B cell (primary cell): ENCODE measurements around the gene PTPRM. TPM values are rescaled to one million over a fixed set of nuclear protein-coding genes. Genes with fewer than 3 reads are reported as not detected.

Experiments used
- ATAC-seq: fragments of 200-7000 bp; cut with Tn5 transposase; one replicate; pipeline ENCODE4 v1.10.0; 2021; ENCODE audit warnings: low read depth, mild to moderate bottlenecking, moderate number of reproducible peaks, moderate library complexity
- CTCF ChIA-PET: fragments of 350-600 bp; sonication (Branson Sonifier 250); formaldehyde crosslinking; loops from one replicate; lab custom pipeline; 2021; ENCODE audit warnings: antibody characterized with exemption, inconsistent platforms; lab: Charles Lee
- POLR2A ChIA-PET: fragments of 350-600 bp; sonication (Branson Sonifier 250); formaldehyde crosslinking; loops from one replicate; lab custom pipeline; 2021; ENCODE audit warnings: antibody characterized with exemption; lab: Charles Lee
- DNase-seq: peaks from one replicate; pipeline ENCODE4 v3.0.0; 2013
- H2AFZ ChIP-seq: 2 replicates; pipeline ENCODE4 v1.6.1; 2012; ENCODE audit warnings: mild to moderate bottlenecking, low read depth, low read length; ENCODE audit not compliant: insufficient read depth, poor library complexity, severe bottlenecking
- H3K27ac ChIP-seq, 2 donors: 1 replicate in 1 of 2; 2 replicates in 1 of 2; pipeline ENCODE4 v1.5.1; 2012 to 2013; ENCODE audit warnings: low read length in 2 of 2, mild to moderate bottlenecking in 2 of 2, moderate library complexity in 1 of 2
- H3K27me3 ChIP-seq, 4 experiments: fragments of 200-600 bp in 1 of 4; sonication (generic) in 1 of 4; replicated peaks in 1 of 4; 1 replicate in 2 of 4; 2 replicates in 2 of 4; pipeline versions ENCODE4 v1.6.1 to v1.7.0; 2013 to 2016; ENCODE audit warnings: low read length in 3 of 4, mild to moderate bottlenecking in 2 of 4, mixed read lengths in 1 of 4, moderate library complexity in 1 of 4; ENCODE audit not compliant: insufficient read depth in 4 of 4, control insufficient read depth in 3 of 4; ENCODE audit errors: control extremely low read depth in 1 of 4
- H3K36me3 ChIP-seq, 2 experiments: replicated peaks in 1 of 2; 1 replicate in 1 of 2; 2 replicates in 1 of 2; pipeline versions ENCODE4 v1.6.1 to v1.7.1; 2013; ENCODE audit warnings: low read length in 1 of 2; ENCODE audit not compliant: insufficient read depth in 2 of 2, control insufficient read depth in 1 of 2; ENCODE audit errors: control extremely low read depth in 1 of 2, extremely low read depth in 1 of 2
- H3K4me1 ChIP-seq, 2 donors: fragments of 200-600 bp in 1 of 2; sonication (generic) in 1 of 2; 1 replicate in 1 of 2; 2 replicates in 1 of 2; pipeline versions ENCODE4 v1.5.1 to v1.6.1; 2013 to 2017; ENCODE audit warnings: low read length in 2 of 2; ENCODE audit not compliant: control insufficient read depth in 2 of 2, insufficient read depth in 2 of 2
- H3K4me2 ChIP-seq: replicated peaks from 2 replicates; pipeline ENCODE3; 2012; ENCODE audit warnings: mild to moderate bottlenecking, low read depth, low read length; ENCODE audit not compliant: poor library complexity, severe bottlenecking
- H3K4me3 ChIP-seq, 5 experiments: fragments of 200-600 bp in 1 of 5; sonication (generic) in 1 of 5; 1 replicate in 3 of 5; 2 replicates in 2 of 5; pipeline versions ENCODE4 v1.5.1 to v1.7.0; 2011 to 2016; ENCODE audit warnings: low read length in 4 of 5, mild to moderate bottlenecking in 4 of 5, low read depth in 2 of 5, control low read depth in 1 of 5, moderate library complexity in 1 of 5; ENCODE audit not compliant: insufficient read depth in 1 of 5; ENCODE audit errors: control extremely low read depth in 1 of 5, extremely low read depth in 1 of 5
- H3K79me2 ChIP-seq: fragments of 200-600 bp; sonication (generic); one replicate; pipeline ENCODE4 v1.6.0; 2016; ENCODE audit warnings: low read length; ENCODE audit not compliant: control insufficient read depth, insufficient read depth
- H3K9ac ChIP-seq: fragments of 200-600 bp; sonication (generic); 2 replicates; pipeline ENCODE4 v1.6.1; 2017; ENCODE audit warnings: mild to moderate bottlenecking, low read length, moderate library complexity
- H3K9me3 ChIP-seq, 3 donors: one replicate each; pipeline versions ENCODE4 v1.6.1 to v1.7.1; 2013; ENCODE audit warnings: low read length in 2 of 3; ENCODE audit not compliant: control insufficient read depth in 2 of 3, insufficient read depth in 1 of 3; ENCODE audit errors: control extremely low read depth in 1 of 3
- H4K20me1 ChIP-seq: 2 replicates; pipeline ENCODE4 v1.6.0; 2012; ENCODE audit warnings: mild to moderate bottlenecking, low read length; ENCODE audit not compliant: insufficient read depth, control insufficient read depth, poor library complexity, severe bottlenecking
- H3K27ac Mint-ChIP-seq: one replicate; pipeline ENCODE4 v1.8.0; 2021; ENCODE audit warnings: mixed read lengths
- H3K27me3 Mint-ChIP-seq: one replicate; pipeline ENCODE4 v1.8.0; 2021; ENCODE audit warnings: mixed read lengths
- H3K4me1 Mint-ChIP-seq: one replicate; pipeline ENCODE4 v1.8.0; 2021; ENCODE audit warnings: mixed read lengths
- H3K4me3 Mint-ChIP-seq: one replicate; pipeline ENCODE4 v1.8.0; 2021; ENCODE audit warnings: mixed read lengths
- H3K9me3 Mint-ChIP-seq: one replicate; pipeline ENCODE4 v1.8.0; 2022; ENCODE audit warnings: mixed read lengths; ENCODE audit not compliant: insufficient read depth
- EZH2 ChIP-seq: IDR thresholded peaks from 2 replicates; pipeline ENCODE4 v1.6.1; 2012; ENCODE audit warnings: borderline replicate concordance, low read depth, mild to moderate bottlenecking, moderate library complexity, low read length; ENCODE audit not compliant: insufficient read depth, poor library complexity, severe bottlenecking
- WGBS: methylation state at CpG from one replicate; pipeline ENCODE4 v1.1.5; 2013; ENCODE audit warnings: missing lambda C conversion rate; ENCODE audit not compliant: insufficient coverage; 5-methylcytosine and 5-hydroxymethylcytosine counted together
- intact Hi-C: fragments of 100-400 bp; cut with micrococcal nuclease; formaldehyde crosslinking; loops from one replicate; pipeline ENCODE4 v1.10.0; 2022
- polyA plus RNA-seq: library from polyadenylated mRNA; depleted of rRNA; stranded (reverse); fragments of >200 nt; gene quantifications from 2 replicates; pipeline ENCODE4 v1.2.3, GENCODE V29; 2012
- total RNA-seq, 2 donors: library from RNA; stranded (reverse); fragments of 120-200 nt in 1 of 2; gene quantifications; 1 replicate in 1 of 2; 2 replicates in 1 of 2; pipeline versions ENCODE4 v1.2.3 to v1.2.4, GENCODE V29; 2013 to 2022
- TF ChIP-seq, protein P1 (sequence below): fragments of 200-600 bp; IDR thresholded peaks from one replicate; pipeline ENCODE4 v1.8.0; 2022; ENCODE audit warnings: antibody characterized with exemption, mild to moderate bottlenecking

The PTPRM gene
- total and polyA plus RNA-seq, 2 donors (not counting 1 experiment from before 2014, with no cell fraction given), result 0.20 to 0.89 TPM

DNA sequence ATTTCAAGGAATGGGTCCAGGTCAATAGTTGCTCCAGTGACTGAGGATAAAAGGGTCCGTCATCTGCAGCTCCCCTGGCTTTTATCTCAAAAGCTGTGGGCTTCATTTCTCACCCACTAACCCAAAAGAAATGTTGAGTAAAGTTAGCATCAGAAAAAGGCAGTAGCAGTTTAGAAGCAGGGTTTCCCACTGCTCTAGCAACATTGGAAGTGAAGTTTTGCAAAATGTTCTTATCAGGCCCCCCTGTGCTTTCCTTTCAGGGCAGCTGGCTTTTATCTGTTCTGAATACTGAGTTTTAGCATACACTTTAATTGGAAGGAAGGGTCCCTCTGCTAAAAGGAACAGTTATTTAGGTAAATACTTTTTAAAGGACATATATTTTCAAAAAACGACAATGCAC lies 745.9 kb downstream of the PTPRM start:
- WGBS, result no CpG with 5 or more reads among the region's 2 CpGs

DNA sequence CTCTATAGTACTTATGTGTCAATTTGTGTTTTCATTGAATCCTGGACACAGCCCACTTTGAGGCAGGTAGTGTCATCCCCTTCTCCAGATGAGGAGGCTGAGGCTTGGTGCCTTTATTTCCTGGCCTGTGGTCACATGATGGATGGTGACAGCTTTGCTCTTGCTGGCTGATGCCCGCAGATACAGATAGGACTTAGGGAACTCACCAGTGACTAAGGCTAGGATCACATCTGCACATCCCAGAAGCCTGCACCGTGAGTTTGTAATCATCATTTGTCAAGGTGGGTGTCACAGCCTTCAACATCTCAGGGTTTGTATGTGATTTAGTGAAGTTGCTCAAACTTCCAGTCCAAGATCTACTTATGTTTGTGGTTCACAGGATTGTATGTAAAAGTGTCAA lies 747.0 kb downstream of the PTPRM start:
- CTCF ChIA-PET, result no interaction called here
- no peaks in the 10 kb centered on the region for H4K20me1 ChIP-seq
- H3K4me1 ChIP-seq, result no peaks in the 10 kb centered on the region
- no peak overlapping the region for H2AFZ ChIP-seq
- no peak overlapping the region for H3K9ac ChIP-seq
- no peak overlapping the region for H3K4me3 Mint-ChIP-seq
- no peak overlapping the region for H3K4me2 ChIP-seq
- H3K27me3 ChIP-seq, result no peaks in the 10 kb centered on the region
- no peak overlapping the region for H3K4me3 ChIP-seq
- 86% methylated on average over 2 of the region's 2 CpGs for WGBS
- ATAC-seq (no peak), DNase-seq (no peak)
- no peaks in the 10 kb centered on the region for H3K9me3 ChIP-seq
- H3K36me3 ChIP-seq, result no peaks in the 10 kb centered on the region
- no peaks in the 10 kb centered on the region for H3K4me1 Mint-ChIP-seq
- no peak for TF ChIP-seq EZH2
- TF ChIP-seq, protein P1, sequence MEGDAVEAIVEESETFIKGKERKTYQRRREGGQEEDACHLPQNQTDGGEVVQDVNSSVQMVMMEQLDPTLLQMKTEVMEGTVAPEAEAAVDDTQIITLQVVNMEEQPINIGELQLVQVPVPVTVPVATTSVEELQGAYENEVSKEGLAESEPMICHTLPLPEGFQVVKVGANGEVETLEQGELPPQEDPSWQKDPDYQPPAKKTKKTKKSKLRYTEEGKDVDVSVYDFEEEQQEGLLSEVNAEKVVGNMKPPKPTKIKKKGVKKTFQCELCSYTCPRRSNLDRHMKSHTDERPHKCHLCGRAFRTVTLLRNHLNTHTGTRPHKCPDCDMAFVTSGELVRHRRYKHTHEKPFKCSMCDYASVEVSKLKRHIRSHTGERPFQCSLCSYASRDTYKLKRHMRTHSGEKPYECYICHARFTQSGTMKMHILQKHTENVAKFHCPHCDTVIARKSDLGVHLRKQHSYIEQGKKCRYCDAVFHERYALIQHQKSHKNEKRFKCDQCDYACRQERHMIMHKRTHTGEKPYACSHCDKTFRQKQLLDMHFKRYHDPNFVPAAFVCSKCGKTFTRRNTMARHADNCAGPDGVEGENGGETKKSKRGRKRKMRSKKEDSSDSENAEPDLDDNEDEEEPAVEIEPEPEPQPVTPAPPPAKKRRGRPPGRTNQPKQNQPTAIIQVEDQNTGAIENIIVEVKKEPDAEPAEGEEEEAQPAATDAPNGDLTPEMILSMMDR, result no peak
- no peak overlapping the region for H3K27ac Mint-ChIP-seq
- H3K27me3 Mint-ChIP-seq, result peaks cover 6% of the 10 kb centered on the region
- H3K27ac ChIP-seq, result no peak overlapping the region
- no peaks in the 10 kb centered on the region for H3K79me2 ChIP-seq
- POLR2A ChIA-PET, result no interaction called here
- H3K9me3 Mint-ChIP-seq, result no peaks in the 10 kb centered on the region
- intact Hi-C loops, result no loop called here

More for the DNA sequence above, 745.9 kb downstream of the PTPRM start:
- no peaks in the 10 kb centered on the region for H3K9me3 Mint-ChIP-seq
- Histone ChIP-seq H3K9me3 (no peaks in the 10 kb centered on the region), H2AFZ (no peak overlapping the region), H3K4me3 (no peak overlapping the region), H3K27me3 (no peaks in the 10 kb centered on the region), H3K27ac (no peak overlapping the region), H4K20me1 (no peaks in the 10 kb centered on the region), H3K4me2 (no peak overlapping the region), H3K36me3 (no peaks in the 10 kb centered on the region), H3K9ac (no peak overlapping the region), H3K79me2 (no peaks in the 10 kb centered on the region), H3K4me1 (no peaks in the 10 kb centered on the region)
- TF ChIP-seq EZH2, result no peak
- TF ChIP-seq, protein P1, result no peak
- CTCF ChIA-PET, result no interaction called here
- POLR2A ChIA-PET, result no interaction called here
- H3K4me3 Mint-ChIP-seq, result no peak overlapping the region
- intact Hi-C loops, result no loop called here
- no peak overlapping the region for H3K27ac Mint-ChIP-seq
- ATAC-seq (no peak), DNase-seq (no peak)
- no peaks in the 10 kb centered on the region for H3K4me1 Mint-ChIP-seq
- H3K27me3 Mint-ChIP-seq, result peaks cover 6% of the 10 kb centered on the region
